Liver (tissue), 9 donors: Measurements from ENCODE around the gene CALU. TPM values are rescaled to one million over a fixed set of nuclear protein-coding genes. Genes with fewer than 3 reads are reported as not detected.

Experiments used
- DNase-seq: peaks from one replicate; pipeline ENCODE4 v3.0.0-alpha.2; 2017; ENCODE audit warnings: low spot score
- H3K27ac ChIP-seq, 2 donors: one replicate each; pipeline ENCODE4 v1.7.0; 2013; ENCODE audit warnings: inconsistent platforms in 2 of 2, low read length in 2 of 2, control low read depth in 1 of 2, low read depth in 1 of 2, mild to moderate bottlenecking in 1 of 2
- H3K27me3 ChIP-seq, 4 donors: one replicate each; pipeline versions ENCODE4 v1.6.1 to v1.7.0; 2013; ENCODE audit warnings: low read length in 3 of 4, inconsistent platforms in 1 of 4, mild to moderate bottlenecking in 1 of 4, moderate library complexity in 1 of 4; ENCODE audit not compliant: control insufficient read depth in 4 of 4, insufficient read depth in 4 of 4
- H3K36me3 ChIP-seq, 4 donors: one replicate each; pipeline versions ENCODE4 v1.6.1 to v1.7.0; 2013; ENCODE audit warnings: low read length in 3 of 4, mild to moderate bottlenecking in 3 of 4, low read depth in 1 of 4, moderate library complexity in 1 of 4; ENCODE audit not compliant: control insufficient read depth in 4 of 4, insufficient read depth in 3 of 4
- H3K4me1 ChIP-seq, 4 donors: one replicate each; pipeline versions ENCODE4 v1.6.1 to v1.7.0; 2013; ENCODE audit warnings: low read length in 3 of 4, mild to moderate bottlenecking in 3 of 4, moderate library complexity in 1 of 4; ENCODE audit not compliant: control insufficient read depth in 4 of 4, insufficient read depth in 4 of 4
- H3K4me3 ChIP-seq, 3 donors: one replicate each; pipeline versions ENCODE4 v1.6.1 to v1.7.0; 2013; ENCODE audit warnings: low read length in 3 of 3, control low read depth in 1 of 3, low read depth in 1 of 3, mild to moderate bottlenecking in 1 of 3
- H3K9ac ChIP-seq, 2 donors: one replicate each; pipeline ENCODE4 v1.7.0; 2013; ENCODE audit warnings: low read length in 2 of 2, mild to moderate bottlenecking in 2 of 2, moderate library complexity in 2 of 2, control low read depth in 1 of 2, low read depth in 1 of 2
- H3K9me3 ChIP-seq, 4 donors: one replicate each; pipeline versions ENCODE4 v1.6.1 to v1.7.0; 2013; ENCODE audit warnings: low read length in 3 of 4; ENCODE audit not compliant: control insufficient read depth in 4 of 4
- CTCF ChIP-seq: fragments of 150-350 bp; IDR thresholded peaks from 2 replicates; pipeline ENCODE4 v1.5.1; 2017; ENCODE audit warnings: improper control_type of control experiment, low read depth, low read length; ENCODE audit not compliant: missing input control
- EGR1 ChIP-seq, 2 donors: IDR thresholded peaks; 2 replicates each; pipeline ENCODE4 v1.6.1; 2016 to 2018; ENCODE audit warnings: antibody characterized with exemption in 2 of 2, low read depth in 2 of 2
- FOXA1 ChIP-seq: IDR thresholded peaks from 2 replicates; pipeline ENCODE4 v1.6.1; 2016; ENCODE audit warnings: antibody characterized with exemption
- FOXA2 ChIP-seq: IDR thresholded peaks from 2 replicates; pipeline ENCODE4 v1.6.1; 2016; ENCODE audit warnings: antibody characterized with exemption
- HNF4A ChIP-seq, 2 donors: conservative IDR thresholded peaks; 2 replicates each; pipeline ENCODE4 v1.6.1; 2016; ENCODE audit warnings: antibody characterized with exemption in 2 of 2, mild to moderate bottlenecking in 2 of 2
- HNF4G ChIP-seq: IDR thresholded peaks from 2 replicates; pipeline ENCODE4 v1.6.1; 2016; ENCODE audit warnings: antibody characterized with exemption
- JUND ChIP-seq, 2 donors: IDR thresholded peaks; 2 replicates each; pipeline ENCODE4 v1.6.1; 2016; ENCODE audit warnings: antibody characterized with exemption in 2 of 2
- MAX ChIP-seq: IDR thresholded peaks from 2 replicates; pipeline ENCODE4 v1.6.1; 2016; ENCODE audit warnings: antibody characterized with exemption
- RAD21 ChIP-seq, 2 donors: IDR thresholded peaks; 2 replicates each; pipeline ENCODE4 v1.6.1; 2016; ENCODE audit warnings: antibody characterized with exemption in 2 of 2, mild to moderate bottlenecking in 2 of 2
- RXRA ChIP-seq, 2 donors: IDR thresholded peaks; 2 replicates each; pipeline ENCODE4 v1.6.1; 2017 to 2018; ENCODE audit warnings: antibody characterized with exemption in 2 of 2, mild to moderate bottlenecking in 1 of 2
- SP1 ChIP-seq: IDR thresholded peaks from 2 replicates; pipeline ENCODE4 v1.6.1; 2018; ENCODE audit warnings: antibody characterized with exemption, mild to moderate bottlenecking
- TAF1 ChIP-seq: conservative IDR thresholded peaks from 2 replicates; pipeline ENCODE4 v1.6.1; 2016; ENCODE audit warnings: antibody characterized with exemption, mild to moderate bottlenecking
- YY1 ChIP-seq: IDR thresholded peaks from 2 replicates; pipeline ENCODE4 v1.6.1; 2016; ENCODE audit warnings: antibody characterized with exemption, mild to moderate bottlenecking
- WGBS: extraction: QIAGEN DNeasy Blood & Tissue Kit; methylation state at CpG from one replicate; pipeline ENCODE4 v1.1.7; 2013; 5-methylcytosine and 5-hydroxymethylcytosine counted together
- polyA plus RNA-seq, 2 donors: library from polyadenylated mRNA; stranded (reverse) in 1 of 2; unstranded in 1 of 2; fragments of 200-250 nt in 1 of 2; fragments of >200 nt in 1 of 2; fragmentation: Nextera tagmentation in 1 of 2; extraction: Ambion mirVana in 1 of 2; gene quantifications; one replicate each; pipeline versions ENCODE4 v1.2.1 to v1.2.3, GENCODE V29; 2013 to 2015
- total RNA-seq, 2 donors: library from RNA; depleted of rRNA; stranded (reverse); fragments of >200 nt; gene quantifications; one replicate each; pipeline ENCODE4 v1.2.3, GENCODE V29; 2014
- TF ChIP-seq, protein P1 (sequence below): IDR thresholded peaks from 2 replicates; pipeline ENCODE4 v1.6.1; 2016; ENCODE audit warnings: antibody characterized with exemption
- TF ChIP-seq, protein P2 (sequence below): IDR thresholded peaks from 2 replicates; pipeline ENCODE4 v1.6.1; 2016; ENCODE audit warnings: antibody characterized with exemption, mild to moderate bottlenecking
- TF ChIP-seq, protein P3 (sequence below): IDR thresholded peaks from 2 replicates; pipeline ENCODE4 v1.6.1; 2016; ENCODE audit warnings: antibody characterized with exemption
- donor health status: healthy.
- donor health status: healthy.
- donor health status: healthy.
- donor health status: healthy.
- donor health status: healthy.

The CALU gene
- total and polyA plus RNA-seq, 4 donors = 37.1 to 57.9 (median 42.5) TPM

DNA sequence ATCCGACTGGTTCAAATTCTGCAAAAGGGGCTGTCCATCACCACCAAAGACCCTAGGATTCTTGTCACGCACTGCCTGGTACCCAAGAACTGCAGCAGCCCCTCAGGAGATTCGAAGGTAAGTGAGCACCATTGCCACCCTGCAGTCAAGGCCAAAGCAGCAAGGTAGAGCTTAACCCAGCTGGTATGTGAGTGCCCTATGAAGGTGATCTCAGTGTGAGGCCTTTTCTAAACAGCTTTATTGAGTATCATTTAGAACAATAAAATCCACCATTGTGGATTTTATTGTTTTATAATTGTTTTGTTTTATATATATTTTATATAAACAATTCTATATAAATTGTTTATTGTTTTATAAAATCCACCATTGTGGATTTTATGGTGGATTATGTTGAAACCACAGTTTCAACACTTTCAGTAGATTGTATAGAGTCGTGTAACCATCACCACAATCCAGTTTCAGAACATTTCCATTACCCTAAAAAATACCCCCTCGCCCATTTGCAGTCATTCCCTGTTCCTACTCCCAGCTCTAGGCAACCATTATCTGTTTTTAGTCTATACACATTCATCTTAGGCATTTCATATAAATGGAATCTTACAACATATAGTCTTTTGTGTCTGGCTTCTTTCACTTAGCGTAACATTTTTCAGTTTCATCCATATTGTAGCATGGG, 20.1 kb upstream of the CALU start:
- H3K27ac ChIP-seq = no peak overlapping the region
- no peak overlapping the region for H3K9ac ChIP-seq
- no peaks in the 10 kb centered on the region for H3K9me3 ChIP-seq
- no peak for DNase-seq
- H3K36me3 ChIP-seq = no peaks in the 10 kb centered on the region
- H3K4me3 ChIP-seq = no peak overlapping the region
- no peaks in the 10 kb centered on the region for H3K27me3 ChIP-seq
- TF ChIP-seq EGR1 (IDR thresholded peaks at IDR 0.05; ENCODE audit: low read depth in 2 of 2) = no peak
- no peaks in the 10 kb centered on the region for H3K4me1 ChIP-seq
- 89% methylated on average over 6 of the region's 6 CpGs for WGBS

DNA sequence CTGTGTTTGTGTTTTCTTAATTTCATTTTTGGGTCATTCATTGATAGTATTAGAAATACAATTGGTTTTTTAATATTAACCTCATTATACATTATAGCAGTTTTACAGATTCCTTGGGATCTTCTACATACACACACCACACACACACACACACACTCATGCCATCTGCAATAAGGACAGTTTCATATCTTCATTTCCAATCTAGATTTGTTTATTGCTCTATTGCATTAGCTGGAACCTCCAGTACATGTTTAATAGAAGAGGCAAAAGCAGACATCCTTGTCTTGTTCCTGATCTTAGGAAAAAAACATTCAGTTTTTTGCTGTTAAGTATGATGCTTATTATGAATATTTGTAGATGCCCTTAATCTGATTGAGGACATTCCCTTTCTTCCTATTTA, 17.8 kb upstream of the CALU start:
- no peak overlapping the region for H3K27ac ChIP-seq
- no peaks in the 10 kb centered on the region for H3K9me3 ChIP-seq
- no peak for TF ChIP-seq SP1
- TF ChIP-seq CTCF = no peak
- TF ChIP-seq, protein P1, sequence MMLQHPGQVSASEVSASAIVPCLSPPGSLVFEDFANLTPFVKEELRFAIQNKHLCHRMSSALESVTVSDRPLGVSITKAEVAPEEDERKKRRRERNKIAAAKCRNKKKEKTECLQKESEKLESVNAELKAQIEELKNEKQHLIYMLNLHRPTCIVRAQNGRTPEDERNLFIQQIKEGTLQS = no peak
- TF ChIP-seq, protein P2, sequence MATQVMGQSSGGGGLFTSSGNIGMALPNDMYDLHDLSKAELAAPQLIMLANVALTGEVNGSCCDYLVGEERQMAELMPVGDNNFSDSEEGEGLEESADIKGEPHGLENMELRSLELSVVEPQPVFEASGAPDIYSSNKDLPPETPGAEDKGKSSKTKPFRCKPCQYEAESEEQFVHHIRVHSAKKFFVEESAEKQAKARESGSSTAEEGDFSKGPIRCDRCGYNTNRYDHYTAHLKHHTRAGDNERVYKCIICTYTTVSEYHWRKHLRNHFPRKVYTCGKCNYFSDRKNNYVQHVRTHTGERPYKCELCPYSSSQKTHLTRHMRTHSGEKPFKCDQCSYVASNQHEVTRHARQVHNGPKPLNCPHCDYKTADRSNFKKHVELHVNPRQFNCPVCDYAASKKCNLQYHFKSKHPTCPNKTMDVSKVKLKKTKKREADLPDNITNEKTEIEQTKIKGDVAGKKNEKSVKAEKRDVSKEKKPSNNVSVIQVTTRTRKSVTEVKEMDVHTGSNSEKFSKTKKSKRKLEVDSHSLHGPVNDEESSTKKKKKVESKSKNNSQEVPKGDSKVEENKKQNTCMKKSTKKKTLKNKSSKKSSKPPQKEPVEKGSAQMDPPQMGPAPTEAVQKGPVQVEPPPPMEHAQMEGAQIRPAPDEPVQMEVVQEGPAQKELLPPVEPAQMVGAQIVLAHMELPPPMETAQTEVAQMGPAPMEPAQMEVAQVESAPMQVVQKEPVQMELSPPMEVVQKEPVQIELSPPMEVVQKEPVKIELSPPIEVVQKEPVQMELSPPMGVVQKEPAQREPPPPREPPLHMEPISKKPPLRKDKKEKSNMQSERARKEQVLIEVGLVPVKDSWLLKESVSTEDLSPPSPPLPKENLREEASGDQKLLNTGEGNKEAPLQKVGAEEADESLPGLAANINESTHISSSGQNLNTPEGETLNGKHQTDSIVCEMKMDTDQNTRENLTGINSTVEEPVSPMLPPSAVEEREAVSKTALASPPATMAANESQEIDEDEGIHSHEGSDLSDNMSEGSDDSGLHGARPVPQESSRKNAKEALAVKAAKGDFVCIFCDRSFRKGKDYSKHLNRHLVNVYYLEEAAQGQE = no peak
- TF ChIP-seq MAX = no peak
- no peak for TF ChIP-seq EGR1 (IDR thresholded peaks at IDR 0.05; ENCODE audit: low read depth in 2 of 2)
- H3K36me3 ChIP-seq = no peaks in the 10 kb centered on the region
- H3K4me1 ChIP-seq = no peaks in the 10 kb centered on the region
- no peaks in the 10 kb centered on the region for H3K27me3 ChIP-seq
- no peak overlapping the region for H3K4me3 ChIP-seq
- DNase-seq = no peak
- no peak overlapping the region for H3K9ac ChIP-seq

GRCh38 chr7:128724743-128725142, 14.4 kb upstream of the CALU start:
- Histone ChIP-seq H3K27me3 (no peaks in the 10 kb centered on the region), H3K9me3 (no peaks in the 10 kb centered on the region), H3K4me1 (no peaks in the 10 kb centered on the region), H3K36me3 (no peaks in the 10 kb centered on the region), H3K27ac (no peak overlapping the region), H3K4me3 (no peak overlapping the region), H3K9ac (no peak overlapping the region)
- no peak for DNase-seq
- 92% methylated on average over 5 of the region's 5 CpGs for WGBS
- TF ChIP-seq SP1 (no peak), FOXA1 (no peak), EGR1 (IDR thresholded peaks at IDR 0.05; ENCODE audit: low read depth in 2 of 2) (no peak), HNF4G (no peak), TAF1 (no peak), RAD21 (IDR thresholded peaks at IDR 0.05) (no peak), FOXA2 (no peak), YY1 (no peak), RXRA (IDR thresholded peaks at IDR 0.05) (no peak), MAX (no peak), HNF4A (conservative IDR thresholded peaks at IDR 0.05) (no peak), JUND (IDR thresholded peaks at IDR 0.05) (no peak)
- TF ChIP-seq, protein P2 = no peak
- TF ChIP-seq, protein P3, sequence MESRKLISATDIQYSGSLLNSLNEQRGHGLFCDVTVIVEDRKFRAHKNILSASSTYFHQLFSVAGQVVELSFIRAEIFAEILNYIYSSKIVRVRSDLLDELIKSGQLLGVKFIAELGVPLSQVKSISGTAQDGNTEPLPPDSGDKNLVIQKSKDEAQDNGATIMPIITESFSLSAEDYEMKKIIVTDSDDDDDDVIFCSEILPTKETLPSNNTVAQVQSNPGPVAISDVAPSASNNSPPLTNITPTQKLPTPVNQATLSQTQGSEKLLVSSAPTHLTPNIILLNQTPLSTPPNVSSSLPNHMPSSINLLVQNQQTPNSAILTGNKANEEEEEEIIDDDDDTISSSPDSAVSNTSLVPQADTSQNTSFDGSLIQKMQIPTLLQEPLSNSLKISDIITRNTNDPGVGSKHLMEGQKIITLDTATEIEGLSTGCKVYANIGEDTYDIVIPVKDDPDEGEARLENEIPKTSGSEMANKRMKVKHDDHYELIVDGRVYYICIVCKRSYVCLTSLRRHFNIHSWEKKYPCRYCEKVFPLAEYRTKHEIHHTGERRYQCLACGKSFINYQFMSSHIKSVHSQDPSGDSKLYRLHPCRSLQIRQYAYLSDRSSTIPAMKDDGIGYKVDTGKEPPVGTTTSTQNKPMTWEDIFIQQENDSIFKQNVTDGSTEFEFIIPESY = no peak
